H1 (cell line): ENCODE data around the gene PRSS38. TPM values are rescaled to one million over a fixed set of nuclear protein-coding genes. Genes with fewer than 3 reads are reported as not detected.

Experiments used
- CTCF ChIA-PET: fragments of 300-600 bp; sonication (Branson Sonifier 250); formaldehyde crosslinking; loops from one replicate; lab custom pipeline; 2021; ENCODE audit not compliant: partially characterized antibody; lab: Charles Lee
- POLR2A ChIA-PET: fragments of 300-600 bp; sonication (Branson Sonifier 250); formaldehyde crosslinking; loops from one replicate; lab custom pipeline; 2021; ENCODE audit warnings: inconsistent platforms; ENCODE audit not compliant: partially characterized antibody; lab: Charles Lee
- DNase-seq, 2 experiments: peaks; one replicate each; pipeline versions ENCODE4 v3.0.0 to v3.0.0-alpha.2; 2010 to 2022; ENCODE audit warnings: low spot score in 2 of 2, low read depth in 1 of 2, mixed read lengths in 1 of 2
- FAIRE-seq: peaks from 2 replicates; lab custom pipeline; 2011; peaks lifted over from hg19 to GRCh38; lab: Jason Lieb, UNC
- H2AFZ ChIP-seq: 2 replicates; pipeline ENCODE4 v1.8.1; 2012; ENCODE audit warnings: low read length, inconsistent platforms
- H2AK5ac ChIP-seq: 2 replicates; pipeline ENCODE4 v1.6.1; 2013; ENCODE audit warnings: low read depth, low read length
- H2BK120ac ChIP-seq: replicated peaks from 2 replicates; pipeline ENCODE3; 2013; ENCODE audit warnings: low read depth, low read length, inconsistent platforms
- H2BK12ac ChIP-seq: 2 replicates; pipeline ENCODE4 v1.6.1; 2013; ENCODE audit warnings: low read depth, low read length
- H2BK15ac ChIP-seq: 2 replicates; pipeline ENCODE4 v1.6.1; 2013; ENCODE audit warnings: low read length
- H2BK20ac ChIP-seq: 2 replicates; pipeline ENCODE4 v1.6.1; 2013; ENCODE audit warnings: low read length
- H2BK5ac ChIP-seq: 2 replicates; pipeline ENCODE4 v1.6.1; 2013; ENCODE audit warnings: low read depth, low read length
- H3K14ac ChIP-seq: 2 replicates; pipeline ENCODE4 v1.6.1; 2013; ENCODE audit warnings: inconsistent platforms; ENCODE audit not compliant: insufficient read length
- H3K18ac ChIP-seq: 2 replicates; pipeline ENCODE4 v1.6.1; 2013; ENCODE audit warnings: low read length; ENCODE audit errors: extremely low read depth
- H3K23ac ChIP-seq: 2 replicates; pipeline ENCODE4 v1.6.1; 2013; ENCODE audit warnings: inconsistent platforms; ENCODE audit not compliant: insufficient read length
- H3K23me2 ChIP-seq: 2 replicates; pipeline ENCODE4 v1.6.1; 2013; ENCODE audit warnings: low read depth, low read length
- H3K27ac ChIP-seq: 2 replicates; pipeline ENCODE4 v1.6.1; 2011; ENCODE audit warnings: low read depth, low read length, inconsistent platforms
- H3K27me3 ChIP-seq, 4 experiments: replicated peaks in 1 of 4; 1 replicate in 1 of 4; 2 replicates in 3 of 4; pipeline versions ENCODE4 v1.6.1 to v1.8.1; 2011 to 2013; ENCODE audit warnings: low read length in 3 of 4, mild to moderate bottlenecking in 3 of 4, inconsistent platforms in 2 of 4, mixed read lengths in 2 of 4, moderate library complexity in 1 of 4; ENCODE audit not compliant: control insufficient read depth in 3 of 4, insufficient read depth in 3 of 4; ENCODE audit errors: extremely low read depth in 1 of 4
- H3K36me3 ChIP-seq, 4 experiments: 2 replicates each; pipeline versions ENCODE4 v1.6.1 to v1.8.1; 2011 to 2013; ENCODE audit warnings: mild to moderate bottlenecking in 4 of 4, low read length in 3 of 4, moderate library complexity in 2 of 4, control low read depth in 1 of 4, inconsistent platforms in 1 of 4; ENCODE audit not compliant: insufficient read depth in 4 of 4, control insufficient read depth in 2 of 4
- H3K4ac ChIP-seq: replicated peaks from 2 replicates; pipeline ENCODE3; 2013; ENCODE audit warnings: low read length, low read depth, mixed read lengths, inconsistent platforms; ENCODE audit not compliant: insufficient read length
- H3K4me1 ChIP-seq, 4 experiments: replicated peaks in 1 of 4; 1 replicate in 1 of 4; 2 replicates in 3 of 4; pipeline versions ENCODE4 v1.6.1 to v1.8.1; 2011 to 2013; ENCODE audit warnings: low read length in 3 of 4, inconsistent platforms in 2 of 4, mixed read lengths in 1 of 4; ENCODE audit not compliant: insufficient read depth in 4 of 4, control insufficient read depth in 3 of 4
- H3K4me2 ChIP-seq, 2 experiments: 2 replicates each; pipeline versions ENCODE4 v1.6.1 to v1.8.1; 2011 to 2013; ENCODE audit warnings: low read depth in 2 of 2, low read length in 2 of 2, control low read depth in 1 of 2, inconsistent platforms in 1 of 2, mild to moderate bottlenecking in 1 of 2; ENCODE audit not compliant: insufficient read depth in 1 of 2
- H3K4me3 ChIP-seq, 4 experiments: fragments of 200-600, 300-600 bp in 1 of 4; sonication (generic), shearing (Covaris generic), sonication (Bioruptor Twin) in 1 of 4; 2 replicates each; pipeline versions ENCODE4 v1.5.1 to v1.8.1; 2011 to 2016; ENCODE audit warnings: low read length in 4 of 4, low read depth in 3 of 4, control low read depth in 2 of 4, inconsistent platforms in 2 of 4, mild to moderate bottlenecking in 2 of 4, mixed read lengths in 1 of 4, moderate library complexity in 1 of 4; ENCODE audit not compliant: insufficient read depth in 2 of 4; ENCODE audit errors: extremely low read depth in 1 of 4
- H3K56ac ChIP-seq: replicated peaks from 2 replicates; pipeline ENCODE3; 2013; ENCODE audit warnings: low read depth, mild to moderate bottlenecking, mixed read lengths, low read length, inconsistent platforms; ENCODE audit not compliant: insufficient read length
- H3K79me1 ChIP-seq: 2 replicates; pipeline ENCODE4 v1.6.1; 2013; ENCODE audit warnings: low read depth, low read length, control low read depth
- H3K79me2 ChIP-seq, 2 experiments: 2 replicates each; pipeline versions ENCODE4 v1.6.1 to v1.8.1; 2012 to 2013; ENCODE audit warnings: low read length in 2 of 2, mild to moderate bottlenecking in 2 of 2, inconsistent platforms in 1 of 2; ENCODE audit not compliant: insufficient read depth in 2 of 2, control insufficient read depth in 1 of 2
- H3K9ac ChIP-seq, 4 experiments: replicated peaks in 1 of 4; 1 replicate in 1 of 4; 2 replicates in 3 of 4; pipeline versions ENCODE4 v1.6.1 to v1.8.1; 2011 to 2013; ENCODE audit warnings: low read depth in 3 of 4, low read length in 3 of 4, control low read depth in 2 of 4, mild to moderate bottlenecking in 2 of 4, moderate library complexity in 2 of 4, inconsistent platforms in 1 of 4; ENCODE audit errors: extremely low read depth in 1 of 4
- H3K9me3 ChIP-seq, 2 experiments: 2 replicates each; pipeline versions ENCODE4 v1.6.1 to v1.8.1; 2012 to 2013; ENCODE audit warnings: mild to moderate bottlenecking in 2 of 2, moderate library complexity in 2 of 2, control low read depth in 1 of 2, inconsistent platforms in 1 of 2, low read depth in 1 of 2, low read length in 1 of 2, mixed read lengths in 1 of 2; ENCODE audit not compliant: insufficient read depth in 2 of 2
- H4K20me1 ChIP-seq, 2 experiments: replicated peaks in 1 of 2; 2 replicates each; pipeline versions ENCODE3 to v1.8.1; 2011 to 2013; ENCODE audit warnings: inconsistent platforms in 2 of 2, low read length in 2 of 2, mild to moderate bottlenecking in 1 of 2; ENCODE audit not compliant: insufficient read depth in 2 of 2, control insufficient read depth in 1 of 2
- H4K5ac ChIP-seq: 2 replicates; pipeline ENCODE4 v1.6.1; 2013; ENCODE audit warnings: low read length, low read depth, mixed read lengths, inconsistent platforms; ENCODE audit not compliant: insufficient read length
- H4K8ac ChIP-seq: 2 replicates; pipeline ENCODE4 v1.8.0; 2013; ENCODE audit warnings: mild to moderate bottlenecking, moderate library complexity, low read length, inconsistent platforms; ENCODE audit not compliant: insufficient read depth; ENCODE audit errors: extremely low read depth
- H4K91ac ChIP-seq: replicated peaks from 2 replicates; pipeline ENCODE3; 2013; ENCODE audit warnings: low read length, mixed read lengths, inconsistent platforms; ENCODE audit not compliant: insufficient read length
- ATF2 ChIP-seq: IDR thresholded peaks from 2 replicates; pipeline ENCODE4 v1.6.1; 2012; ENCODE audit warnings: low read length, inconsistent platforms
- CBX8 ChIP-seq: fragments of 300-800, 300-1000 bp; sonication (generic); IDR thresholded peaks from 2 replicates; pipeline ENCODE4 v1.7.1; 2016; ENCODE audit warnings: low read depth, low read length, borderline replicate concordance
- CTBP2 ChIP-seq: IDR thresholded peaks from 2 replicates; pipeline ENCODE4 v1.7.0; 2011; ENCODE audit warnings: borderline replicate concordance, mild to moderate bottlenecking, moderate library complexity, mixed read lengths, low read length; ENCODE audit not compliant: insufficient read depth, insufficient read length
- EP300 ChIP-seq, 2 experiments: IDR thresholded peaks; 1 replicate in 1 of 2; 2 replicates in 1 of 2; pipeline ENCODE4 v1.6.1; 2011 to 2012; ENCODE audit warnings: low read depth in 2 of 2, low read length in 2 of 2, mild to moderate bottlenecking in 2 of 2, borderline replicate concordance in 1 of 2, inconsistent platforms in 1 of 2, moderate library complexity in 1 of 2
- HDAC6 ChIP-seq: IDR thresholded peaks from one replicate; pipeline ENCODE4 v1.7.1; 2012; ENCODE audit warnings: low read depth, mild to moderate bottlenecking, inconsistent platforms, low read length, moderate library complexity
- PHF8 ChIP-seq: fragments of 200-600 bp; sonication (generic); conservative IDR thresholded peaks from 2 replicates; pipeline ENCODE4 v1.7.1; 2012; ENCODE audit warnings: low read depth, mild to moderate bottlenecking, inconsistent platforms, low read length, moderate library complexity
- RXRA ChIP-seq: IDR thresholded peaks from 2 replicates; pipeline ENCODE4 v1.6.1; 2011; ENCODE audit warnings: low read depth, mild to moderate bottlenecking, low read length, moderate library complexity; ENCODE audit not compliant: insufficient read depth
- SIRT6 ChIP-seq: IDR thresholded peaks from one replicate; pipeline ENCODE4 v1.7.1; 2012; ENCODE audit warnings: low read length, inconsistent platforms
- SUZ12 ChIP-seq: fragments of 200-600 bp; sonication (generic); IDR thresholded peaks from 2 replicates; pipeline ENCODE4 v1.6.1; 2012; ENCODE audit warnings: mild to moderate bottlenecking, inconsistent platforms, low read length, moderate library complexity, mixed read lengths
- YY1 ChIP-seq: IDR thresholded peaks from 2 replicates; pipeline ENCODE4 v1.6.1; 2011; ENCODE audit warnings: low read depth, mild to moderate bottlenecking, low read length
- WGBS, 2 experiments: shearing (Covaris generic) in 1 of 2; methylation state at CpG; one replicate each; pipeline versions ENCODE4 v1.1.6 to v1.1.7; 2013 to 2015; ENCODE audit warnings: low lambda C conversion rate in 2 of 2, mixed read lengths in 2 of 2, inconsistent platforms in 1 of 2, low coverage in 1 of 2, missing lambda C conversion rate in 1 of 2; ENCODE audit not compliant: insufficient replicate concordance in 2 of 2, insufficient coverage in 1 of 2, insufficient read length in 1 of 2; ENCODE audit errors: extremely low coverage in 1 of 2, missing lambda C conversion rate in 1 of 2; 5-methylcytosine and 5-hydroxymethylcytosine counted together
- polyA plus RNA-seq, 7 experiments: library from polyadenylated mRNA; depleted of rRNA in 3 of 7; stranded (reverse) in 5 of 7; unstranded in 2 of 7; fragments of >200 nt in 5 of 7; fragments of 200-250 nt in 2 of 7; gene quantifications; 1 replicate in 5 of 7; 2 replicates in 1 of 7; 4 replicates in 1 of 7; pipeline versions ENCODE4 v1.2.1 to v1.2.3, GENCODE V29; 2011 to 2013; ENCODE audit warnings: missing spikeins in 2 of 7, mixed read lengths in 2 of 7
- total RNA-seq: library from RNA; stranded (reverse); fragmentation: NEBNext Ultra II Directional; extraction: Animal tissue kit (Norgen Biotek cat#: 25700); gene quantifications from 2 replicates; pipeline ENCODE4 v1.2.1, GENCODE V29; 2021

The PRSS38 gene
- total and polyA plus RNA-seq, 2 of the 8 experiments (the other 6 are each of a cell fraction or from before 2014, with no cell fraction given) = not detected

GRCh38 chr1:227844320-227845146 lies 29.1 kb downstream of the PRSS38 start:
- no peaks in the 10 kb centered on the region for H3K27me3 ChIP-seq
- H4K8ac ChIP-seq = no peak overlapping the region
- no peak overlapping the region for H2AK5ac ChIP-seq
- no peak overlapping the region for H3K27ac ChIP-seq
- 81% methylated on average over 5 of the region's 5 CpGs; no CpG with 5 or more reads in 1 of the 2 experiments for WGBS, 2 experiments
- H4K20me1 ChIP-seq = no peaks in the 10 kb centered on the region
- H2BK12ac ChIP-seq = no peak overlapping the region
- no peak overlapping the region for H3K4me2 ChIP-seq
- H3K14ac ChIP-seq = no peak overlapping the region
- no peak overlapping the region for H3K9ac ChIP-seq
- no peak overlapping the region for H4K91ac ChIP-seq
- no peak overlapping the region for H2BK15ac ChIP-seq
- no peak overlapping the region for H2BK5ac ChIP-seq
- H3K36me3 ChIP-seq = no peaks in the 10 kb centered on the region
- H4K5ac ChIP-seq = no peak overlapping the region
- no peaks in the 10 kb centered on the region for H3K79me1 ChIP-seq
- peaks cover 0 to 3% (median 0%) of the 10 kb centered on the region in 4 experiments; a peak in 1 of 7 replicates for H3K4me1 ChIP-seq
- ChIA-PET CTCF (interaction anchor here (1.0 kb wide), 1 partner anchor 82 kb away, joined by 3 read pairs; no protein-coding TSS in a partner anchor), POLR2A (no interaction called here)
- no peak overlapping the region for H3K18ac ChIP-seq
- 0 out of 4 replicates have a peak, but pooled peaks cover 0 to 5% of the 10 kb centered on the region in 2 experiments for H3K9me3 ChIP-seq
- no peak for FAIRE-seq
- no peaks in the 10 kb centered on the region for H3K79me2 ChIP-seq
- no peak for DNase-seq
- H3K23ac ChIP-seq = no peak overlapping the region
- 0 out of 2 replicates have a peak, but pooled peaks cover 2% of the 10 kb centered on the region for H3K23me2 ChIP-seq
- no peak overlapping the region for H2BK20ac ChIP-seq
- no peak overlapping the region for H3K56ac ChIP-seq
- H3K4me3 ChIP-seq = no peak overlapping the region
- H2BK120ac ChIP-seq = no peak overlapping the region
- H3K4ac ChIP-seq = no peak overlapping the region
- no peak overlapping the region for H2AFZ ChIP-seq
- TF ChIP-seq HDAC6 (no peak), RXRA (no peak), ATF2 (no peak), SIRT6 (no peak), YY1 (no peak), PHF8 (no peak), CTBP2 (no peak), EP300 (IDR thresholded peaks at IDR 0.05; ENCODE audit: borderline replicate concordance in 1 of 2, low read depth in 2 of 2, low read length in 2 of 2) (no peak), SUZ12 (no peak), CBX8 (no peak)
